Kidney (tissue), 14 donors: ENCODE data around the gene FRMD3. TPM values are rescaled to one million over a fixed set of nuclear protein-coding genes. Genes with fewer than 3 reads are reported as not detected.

Experiments
- DNase-seq, 5 donors: peaks; one replicate each; pipeline ENCODE4 v3.0.0-alpha.2; 2013 to 2020
- FAIRE-seq: peaks from 2 replicates; lab custom pipeline; 2012; peaks lifted over from hg19 to GRCh38; lab: Jason Lieb, UNC
- H3K27ac ChIP-seq, 2 donors: one replicate each; pipeline ENCODE4 v1.7.0; 2013; ENCODE audit warnings: low read depth in 2 of 2, low read length in 2 of 2, inconsistent platforms in 1 of 2
- H3K27me3 ChIP-seq: one replicate; pipeline ENCODE4 v1.7.1; 2013; ENCODE audit warnings: low read length, inconsistent platforms; ENCODE audit not compliant: control insufficient read depth, insufficient read depth
- H3K36me3 ChIP-seq, 3 donors: one replicate each; pipeline versions ENCODE4 v1.7.0 to v1.7.1; 2013; ENCODE audit warnings: low read length in 3 of 3, control low read depth in 1 of 3, inconsistent platforms in 1 of 3; ENCODE audit not compliant: insufficient read depth in 3 of 3, control insufficient read depth in 2 of 3
- H3K4me1 ChIP-seq, 3 donors: one replicate each; pipeline versions ENCODE4 v1.7.0 to v1.7.1; 2013; ENCODE audit warnings: low read length in 3 of 3, inconsistent platforms in 1 of 3, low read depth in 1 of 3; ENCODE audit not compliant: control insufficient read depth in 2 of 3, insufficient read depth in 2 of 3
- H3K4me3 ChIP-seq, 3 donors: one replicate each; pipeline versions ENCODE4 v1.7.0 to v1.8.1; 2013; ENCODE audit warnings: low read length in 3 of 3, control low read depth in 1 of 3, inconsistent platforms in 1 of 3
- H3K9ac ChIP-seq, 3 donors: one replicate each; pipeline versions ENCODE4 v1.7.0 to v1.7.1; 2013; ENCODE audit warnings: low read length in 3 of 3, control low read depth in 1 of 3, inconsistent platforms in 1 of 3
- H3K9me3 ChIP-seq, 3 donors: one replicate each; pipeline versions ENCODE4 v1.7.0 to v1.7.1; 2013; ENCODE audit warnings: low read length in 3 of 3, control low read depth in 1 of 3, inconsistent platforms in 1 of 3; ENCODE audit not compliant: control insufficient read depth in 2 of 3, insufficient read depth in 1 of 3
- intact Hi-C: fragments of 100-400 bp; cut with DNase I; formaldehyde crosslinking; loops from one replicate; pipeline ENCODE4 v1.11.1; 2022
- polyA plus RNA-seq: library from polyadenylated mRNA; stranded (reverse); fragments of 350-450 nt; fragmentation: Illumina TruSeq; extraction: RNeasy Lipid Tissue Mini Kit (QIAGEN cat#74804); gene quantifications from one replicate; pipeline ENCODE4 v1.2.3, GENCODE V29; 2014; ENCODE audit warnings: low read depth, low replicate concordance; ENCODE audit not compliant: insufficient read depth
- total RNA-seq: library from RNA; stranded (reverse); fragmentation: NEBNext Ultra II Directional; extraction: Animal tissue kit (Norgen Biotek cat#: 25700); gene quantifications from one replicate; pipeline ENCODE4 v1.2.1, GENCODE V29; 2021
- TF ChIP-seq, protein P1 (sequence below): IDR thresholded peaks from 3 replicates; pipeline ENCODE4 v1.5.1; 2012; ENCODE audit warnings: mild to moderate bottlenecking, moderate library complexity, borderline replicate concordance; ENCODE audit not compliant: insufficient read depth; ENCODE audit errors: extremely low read depth
- donor health status: control.
- donor health status: control.
- donor health status: control.
- donor health status: control.
- donor health status: control.
- donor health status: DM: yes; HTN: yes; CAD: no.
- donor health status: Normal renal cell carcinoma (clear cell type).

The FRMD3 gene
- total and polyA plus RNA-seq, 2 donors from 2014 or later = 9.9 to 11.0 TPM

DNA sequence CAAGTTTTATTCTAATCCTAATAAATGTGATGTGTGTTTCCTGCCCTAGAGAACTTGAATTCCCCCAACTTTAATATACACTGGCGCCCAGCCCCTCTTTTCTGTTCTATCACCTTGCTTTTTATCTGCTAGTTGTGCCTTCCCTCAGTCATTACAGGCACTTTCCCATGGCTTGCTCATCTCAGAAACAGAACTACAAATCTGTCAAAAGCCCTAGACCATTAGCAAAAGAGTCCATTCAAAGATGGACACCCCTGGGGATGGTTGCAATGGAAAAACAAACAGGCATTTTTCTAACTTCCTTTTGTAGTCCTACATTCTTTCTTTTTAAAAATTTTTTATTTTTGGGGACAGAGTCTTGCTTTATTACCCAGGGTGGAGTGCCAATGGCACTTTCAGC is 48.2 kb downstream of the FRMD3 start:
- DNase-seq (no peak), FAIRE-seq (no peak)
- no peak overlapping the region for H3K9ac ChIP-seq
- TF ChIP-seq, protein P1, sequence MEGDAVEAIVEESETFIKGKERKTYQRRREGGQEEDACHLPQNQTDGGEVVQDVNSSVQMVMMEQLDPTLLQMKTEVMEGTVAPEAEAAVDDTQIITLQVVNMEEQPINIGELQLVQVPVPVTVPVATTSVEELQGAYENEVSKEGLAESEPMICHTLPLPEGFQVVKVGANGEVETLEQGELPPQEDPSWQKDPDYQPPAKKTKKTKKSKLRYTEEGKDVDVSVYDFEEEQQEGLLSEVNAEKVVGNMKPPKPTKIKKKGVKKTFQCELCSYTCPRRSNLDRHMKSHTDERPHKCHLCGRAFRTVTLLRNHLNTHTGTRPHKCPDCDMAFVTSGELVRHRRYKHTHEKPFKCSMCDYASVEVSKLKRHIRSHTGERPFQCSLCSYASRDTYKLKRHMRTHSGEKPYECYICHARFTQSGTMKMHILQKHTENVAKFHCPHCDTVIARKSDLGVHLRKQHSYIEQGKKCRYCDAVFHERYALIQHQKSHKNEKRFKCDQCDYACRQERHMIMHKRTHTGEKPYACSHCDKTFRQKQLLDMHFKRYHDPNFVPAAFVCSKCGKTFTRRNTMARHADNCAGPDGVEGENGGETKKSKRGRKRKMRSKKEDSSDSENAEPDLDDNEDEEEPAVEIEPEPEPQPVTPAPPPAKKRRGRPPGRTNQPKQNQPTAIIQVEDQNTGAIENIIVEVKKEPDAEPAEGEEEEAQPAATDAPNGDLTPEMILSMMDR = no peak
- no peaks in the 10 kb centered on the region for H3K9me3 ChIP-seq
- no peaks in the 10 kb centered on the region for H3K27me3 ChIP-seq
- H3K36me3 ChIP-seq = no peaks in the 10 kb centered on the region
- intact Hi-C loops = no loop called here
- H3K4me1 ChIP-seq = no peaks in the 10 kb centered on the region
- no peak overlapping the region for H3K4me3 ChIP-seq
- H3K27ac ChIP-seq = no peak overlapping the region

DNA sequence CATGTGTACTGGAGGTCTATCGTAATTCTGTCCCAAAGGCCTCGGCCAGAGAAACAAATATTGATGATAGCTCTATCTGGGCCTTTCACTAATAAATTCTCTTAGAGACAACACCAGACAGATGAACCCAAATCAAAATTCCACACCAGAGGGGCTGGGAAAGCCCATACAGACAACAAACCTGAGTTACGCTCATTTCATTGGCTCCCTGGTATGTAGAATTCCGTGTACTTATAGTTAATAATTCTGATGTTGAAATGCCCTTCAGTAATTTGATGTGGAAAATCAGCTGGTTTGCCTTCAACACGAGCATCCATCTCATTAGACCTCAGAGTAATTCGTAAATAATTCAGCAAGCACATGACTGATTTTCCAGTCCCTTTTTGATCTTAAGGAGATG is 53.2 kb downstream of the FRMD3 start:
- Histone ChIP-seq H3K27me3 (no peaks in the 10 kb centered on the region), H3K4me1 (no peaks in the 10 kb centered on the region), H3K9ac (no peak overlapping the region), H3K9me3 (peaks cover 0 to under 1% (median under 1%) of the 10 kb centered on the region in 3 donors), H3K27ac (no peak overlapping the region), H3K4me3 (no peak overlapping the region), H3K36me3 (no peaks in the 10 kb centered on the region)
- TF ChIP-seq, protein P1 = no peak
- intact Hi-C loops = no loop called here
- DNase-seq (no peak), FAIRE-seq (no peak)

DNA sequence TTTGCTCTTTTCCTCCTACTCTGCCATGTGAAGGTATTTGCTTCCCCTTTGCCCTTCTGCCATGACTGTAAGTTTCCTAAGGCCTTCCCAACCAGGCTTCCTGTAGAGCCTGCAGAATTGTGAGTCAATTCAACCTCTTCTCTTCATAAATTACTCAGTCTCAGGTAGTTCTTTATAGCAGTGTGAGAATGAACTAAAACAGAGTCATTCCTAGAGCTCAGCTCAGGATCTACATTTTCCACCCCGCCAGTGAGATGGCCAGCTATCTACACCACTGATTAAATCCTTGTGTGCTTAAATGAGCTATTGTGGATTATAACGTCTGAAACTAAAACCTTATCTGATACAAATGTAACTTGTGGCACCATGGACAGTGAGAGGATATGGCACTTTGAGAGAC is 55.0 kb downstream of the FRMD3 start:
- intact Hi-C loops = no loop called here
- no peak overlapping the region for H3K27ac ChIP-seq
- no peak overlapping the region for H3K9ac ChIP-seq
- FAIRE-seq (no peak), DNase-seq (no peak)
- H3K9me3 ChIP-seq = peaks cover 0 to 4% (median 4%) of the 10 kb centered on the region in 3 donors
- H3K27me3 ChIP-seq = no peaks in the 10 kb centered on the region
- H3K4me3 ChIP-seq = no peak overlapping the region
- no peaks in the 10 kb centered on the region for H3K4me1 ChIP-seq
- no peaks in the 10 kb centered on the region for H3K36me3 ChIP-seq
- TF ChIP-seq, protein P1 = no peak

DNA sequence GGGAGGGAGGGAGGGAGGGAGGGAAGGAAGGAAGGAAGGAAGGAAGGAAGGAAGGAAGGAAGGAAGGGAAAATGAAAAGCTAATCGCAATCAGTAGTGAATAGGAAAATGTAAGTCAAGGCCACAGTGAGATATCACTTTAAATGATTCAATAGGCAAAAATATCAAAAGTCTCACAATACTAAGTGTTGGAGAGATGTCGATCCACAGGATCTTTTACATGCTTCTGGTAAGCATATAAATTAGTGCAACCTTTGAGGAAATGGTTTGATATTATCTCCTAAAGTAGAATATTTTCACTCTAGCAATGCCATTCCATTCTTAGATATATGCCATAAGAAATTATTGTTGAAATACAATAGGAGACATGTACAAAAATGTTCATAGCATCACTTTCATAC is 58.4 kb downstream of the FRMD3 start:
- H3K27me3 ChIP-seq = no peaks in the 10 kb centered on the region
- no peak overlapping the region for H3K4me3 ChIP-seq
- intact Hi-C loops = no loop called here
- no peak overlapping the region for H3K27ac ChIP-seq
- no peaks in the 10 kb centered on the region for H3K4me1 ChIP-seq
- peaks cover 0 to 4% (median 4%) of the 10 kb centered on the region in 3 donors for H3K9me3 ChIP-seq
- FAIRE-seq = no peak
- no peaks in the 10 kb centered on the region for H3K36me3 ChIP-seq
- DNase-seq = no peak
- TF ChIP-seq, protein P1 = no peak
- H3K9ac ChIP-seq = no peak overlapping the region
